GM12865 (cell line): ENCODE data around the gene TRPC4AP.

ENCODE experiments used
- DNase-seq: peaks from one replicate; pipeline ENCODE4 v3.0.0; 2010; ENCODE audit warnings: low read depth
- H3K4me3 ChIP-seq: 2 replicates; pipeline ENCODE4 v1.5.1; 2011; ENCODE audit warnings: mild to moderate bottlenecking, low read depth, low read length, control low read depth
- TF ChIP-seq, protein P1 (sequence below): IDR thresholded peaks from 2 replicates; pipeline ENCODE4 v1.5.1; 2011; ENCODE audit warnings: low read length, control low read depth, low read depth, inconsistent platforms; ENCODE audit not compliant: insufficient read depth; ENCODE audit errors: missing control alignments

Gene TRPC4AP, protein sequence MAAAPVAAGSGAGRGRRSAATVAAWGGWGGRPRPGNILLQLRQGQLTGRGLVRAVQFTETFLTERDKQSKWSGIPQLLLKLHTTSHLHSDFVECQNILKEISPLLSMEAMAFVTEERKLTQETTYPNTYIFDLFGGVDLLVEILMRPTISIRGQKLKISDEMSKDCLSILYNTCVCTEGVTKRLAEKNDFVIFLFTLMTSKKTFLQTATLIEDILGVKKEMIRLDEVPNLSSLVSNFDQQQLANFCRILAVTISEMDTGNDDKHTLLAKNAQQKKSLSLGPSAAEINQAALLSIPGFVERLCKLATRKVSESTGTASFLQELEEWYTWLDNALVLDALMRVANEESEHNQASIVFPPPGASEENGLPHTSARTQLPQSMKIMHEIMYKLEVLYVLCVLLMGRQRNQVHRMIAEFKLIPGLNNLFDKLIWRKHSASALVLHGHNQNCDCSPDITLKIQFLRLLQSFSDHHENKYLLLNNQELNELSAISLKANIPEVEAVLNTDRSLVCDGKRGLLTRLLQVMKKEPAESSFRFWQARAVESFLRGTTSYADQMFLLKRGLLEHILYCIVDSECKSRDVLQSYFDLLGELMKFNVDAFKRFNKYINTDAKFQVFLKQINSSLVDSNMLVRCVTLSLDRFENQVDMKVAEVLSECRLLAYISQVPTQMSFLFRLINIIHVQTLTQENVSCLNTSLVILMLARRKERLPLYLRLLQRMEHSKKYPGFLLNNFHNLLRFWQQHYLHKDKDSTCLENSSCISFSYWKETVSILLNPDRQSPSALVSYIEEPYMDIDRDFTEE

GRCh38 chr20:35092524-35093266, at the start of gene TRPC4AP:
Gene TRPC4AP (minus strand): TSS chr20:35092807. CDS start chr20:35092781, 26 bp downstream.
- TF ChIP-seq, protein P1, sequence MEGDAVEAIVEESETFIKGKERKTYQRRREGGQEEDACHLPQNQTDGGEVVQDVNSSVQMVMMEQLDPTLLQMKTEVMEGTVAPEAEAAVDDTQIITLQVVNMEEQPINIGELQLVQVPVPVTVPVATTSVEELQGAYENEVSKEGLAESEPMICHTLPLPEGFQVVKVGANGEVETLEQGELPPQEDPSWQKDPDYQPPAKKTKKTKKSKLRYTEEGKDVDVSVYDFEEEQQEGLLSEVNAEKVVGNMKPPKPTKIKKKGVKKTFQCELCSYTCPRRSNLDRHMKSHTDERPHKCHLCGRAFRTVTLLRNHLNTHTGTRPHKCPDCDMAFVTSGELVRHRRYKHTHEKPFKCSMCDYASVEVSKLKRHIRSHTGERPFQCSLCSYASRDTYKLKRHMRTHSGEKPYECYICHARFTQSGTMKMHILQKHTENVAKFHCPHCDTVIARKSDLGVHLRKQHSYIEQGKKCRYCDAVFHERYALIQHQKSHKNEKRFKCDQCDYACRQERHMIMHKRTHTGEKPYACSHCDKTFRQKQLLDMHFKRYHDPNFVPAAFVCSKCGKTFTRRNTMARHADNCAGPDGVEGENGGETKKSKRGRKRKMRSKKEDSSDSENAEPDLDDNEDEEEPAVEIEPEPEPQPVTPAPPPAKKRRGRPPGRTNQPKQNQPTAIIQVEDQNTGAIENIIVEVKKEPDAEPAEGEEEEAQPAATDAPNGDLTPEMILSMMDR: peak; percentile 98
- DNase-seq: peak; percentile 94
- H3K4me3 ChIP-seq: peak within 1 kb of the TSS; percentile 78

DNA sequence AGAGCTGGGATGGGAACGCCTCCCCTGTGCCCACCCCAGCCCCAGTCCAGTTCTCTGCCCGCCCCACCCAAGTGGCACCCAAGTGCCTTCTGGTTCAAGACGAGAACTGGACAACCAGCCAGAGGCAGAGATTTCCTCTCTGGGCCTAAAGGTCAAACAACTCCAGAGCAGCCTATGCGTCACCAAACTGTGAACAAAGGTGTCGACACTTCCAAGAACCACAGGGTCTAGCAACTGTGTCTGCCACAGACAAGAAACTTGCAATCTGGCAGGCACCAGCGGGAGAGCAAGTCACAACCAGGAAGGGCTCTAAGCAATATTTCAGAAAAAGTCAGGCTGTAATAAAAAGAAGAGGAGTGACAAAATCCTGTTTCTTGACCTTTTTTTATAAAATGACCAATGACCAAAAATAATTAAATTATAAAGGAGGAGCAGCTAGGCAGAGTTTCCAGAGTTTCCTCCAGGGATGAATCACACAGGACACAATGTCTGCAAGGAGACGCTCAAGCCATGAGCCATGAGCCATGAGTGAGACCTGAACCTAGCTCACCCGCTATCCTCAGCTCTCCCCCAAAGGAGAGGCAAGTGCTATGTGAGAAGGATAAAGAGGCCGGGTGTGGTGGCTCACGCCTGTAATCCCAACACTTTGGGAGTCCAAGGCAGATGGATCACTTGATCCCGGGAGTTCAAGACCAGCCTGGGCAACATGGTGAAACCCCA, 43.4 kb upstream of the TRPC4AP start:
- TF ChIP-seq, protein P1: no peak
- no peak overlapping the region for H3K4me3 ChIP-seq
- no peak for DNase-seq

GRCh38 chr20:35134880-35135279, 42.3 kb upstream of the TRPC4AP start:
- H3K4me3 ChIP-seq: no peak overlapping the region
- TF ChIP-seq, protein P1: no peak
- no peak for DNase-seq

- TF ChIP-seq, protein P1: no peak
These were observed 41.9 kb upstream of the TRPC4AP start for GRCh38 chr20:35134472-35134871.

GRCh38 chr20:35133735-35134134, 41.1 kb upstream of the TRPC4AP start:
- DNase-seq: no peak
- TF ChIP-seq, protein P1: no peak
- H3K4me3 ChIP-seq: no peak overlapping the region

More at GRCh38 chr20:35134472-35134871, 41.9 kb upstream of the TRPC4AP start:
- H3K4me3 ChIP-seq: no peak overlapping the region
- no peak for DNase-seq

DNA sequence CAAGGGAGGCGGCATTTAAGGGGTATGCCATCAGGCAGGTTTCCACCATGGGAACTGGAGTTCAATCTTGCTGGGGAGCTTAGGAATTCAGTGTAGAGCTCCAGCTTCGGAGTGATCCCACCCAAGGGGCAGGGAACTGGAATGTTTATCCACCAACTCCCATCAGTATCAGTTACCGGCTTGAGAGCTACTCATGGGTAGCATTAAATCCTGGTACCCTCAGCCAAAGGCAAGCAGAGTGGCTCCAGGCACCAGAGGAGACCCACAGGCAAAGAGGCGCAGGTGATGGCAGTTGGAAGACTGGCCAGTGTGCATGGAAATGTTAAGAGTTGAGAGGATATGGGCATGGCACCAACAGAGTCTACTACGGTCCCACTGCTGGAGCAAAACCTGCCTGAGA, 40.4 kb upstream of the TRPC4AP start:
- no peak for DNase-seq
- TF ChIP-seq, protein P1: no peak
- no peak overlapping the region for H3K4me3 ChIP-seq
